Liver (tissue), 9 donors: ENCODE results near the gene PAXX. TPM values are rescaled to one million over a fixed set of nuclear protein-coding genes. Genes with fewer than 3 reads are reported as not detected.

ENCODE experiments used
- DNase-seq: peaks from one replicate; pipeline ENCODE4 v3.0.0-alpha.2; 2017; ENCODE audit warnings: low spot score
- H3K27ac ChIP-seq, 2 donors: one replicate each; pipeline ENCODE4 v1.7.0; 2013; ENCODE audit warnings: inconsistent platforms in 2 of 2, low read length in 2 of 2, control low read depth in 1 of 2, low read depth in 1 of 2, mild to moderate bottlenecking in 1 of 2
- H3K27me3 ChIP-seq, 4 donors: one replicate each; pipeline versions ENCODE4 v1.6.1 to v1.7.0; 2013; ENCODE audit warnings: low read length in 3 of 4, inconsistent platforms in 1 of 4, mild to moderate bottlenecking in 1 of 4, moderate library complexity in 1 of 4; ENCODE audit not compliant: control insufficient read depth in 4 of 4, insufficient read depth in 4 of 4
- H3K36me3 ChIP-seq, 4 donors: one replicate each; pipeline versions ENCODE4 v1.6.1 to v1.7.0; 2013; ENCODE audit warnings: low read length in 3 of 4, mild to moderate bottlenecking in 3 of 4, low read depth in 1 of 4, moderate library complexity in 1 of 4; ENCODE audit not compliant: control insufficient read depth in 4 of 4, insufficient read depth in 3 of 4
- H3K4me1 ChIP-seq, 4 donors: one replicate each; pipeline versions ENCODE4 v1.6.1 to v1.7.0; 2013; ENCODE audit warnings: low read length in 3 of 4, mild to moderate bottlenecking in 3 of 4, moderate library complexity in 1 of 4; ENCODE audit not compliant: control insufficient read depth in 4 of 4, insufficient read depth in 4 of 4
- H3K4me3 ChIP-seq, 3 donors: one replicate each; pipeline versions ENCODE4 v1.6.1 to v1.7.0; 2013; ENCODE audit warnings: low read length in 3 of 3, control low read depth in 1 of 3, low read depth in 1 of 3, mild to moderate bottlenecking in 1 of 3
- H3K9ac ChIP-seq, 2 donors: one replicate each; pipeline ENCODE4 v1.7.0; 2013; ENCODE audit warnings: low read length in 2 of 2, mild to moderate bottlenecking in 2 of 2, moderate library complexity in 2 of 2, control low read depth in 1 of 2, low read depth in 1 of 2
- H3K9me3 ChIP-seq, 4 donors: one replicate each; pipeline versions ENCODE4 v1.6.1 to v1.7.0; 2013; ENCODE audit warnings: low read length in 3 of 4; ENCODE audit not compliant: control insufficient read depth in 4 of 4
- EGR1 ChIP-seq, 2 donors: IDR thresholded peaks; 2 replicates each; pipeline ENCODE4 v1.6.1; 2016 to 2018; ENCODE audit warnings: antibody characterized with exemption in 2 of 2, low read depth in 2 of 2
- FOXA1 ChIP-seq: IDR thresholded peaks from 2 replicates; pipeline ENCODE4 v1.6.1; 2016; ENCODE audit warnings: antibody characterized with exemption
- FOXA2 ChIP-seq: IDR thresholded peaks from 2 replicates; pipeline ENCODE4 v1.6.1; 2016; ENCODE audit warnings: antibody characterized with exemption
- GABPA ChIP-seq, 2 donors: IDR thresholded peaks in 1 of 2; conservative IDR thresholded peaks in 1 of 2; 2 replicates each; pipeline ENCODE4 v1.6.1; 2016; ENCODE audit warnings: antibody characterized with exemption in 2 of 2, mild to moderate bottlenecking in 1 of 2, moderate library complexity in 1 of 2
- HNF4G ChIP-seq: IDR thresholded peaks from 2 replicates; pipeline ENCODE4 v1.6.1; 2016; ENCODE audit warnings: antibody characterized with exemption
- JUND ChIP-seq, 2 donors: IDR thresholded peaks; 2 replicates each; pipeline ENCODE4 v1.6.1; 2016; ENCODE audit warnings: antibody characterized with exemption in 2 of 2
- NR2F2 ChIP-seq: IDR thresholded peaks from 2 replicates; pipeline ENCODE4 v1.6.1; 2016; ENCODE audit warnings: antibody characterized with exemption
- RAD21 ChIP-seq, 2 donors: IDR thresholded peaks; 2 replicates each; pipeline ENCODE4 v1.6.1; 2016; ENCODE audit warnings: antibody characterized with exemption in 2 of 2, mild to moderate bottlenecking in 2 of 2
- RXRA ChIP-seq, 2 donors: IDR thresholded peaks; 2 replicates each; pipeline ENCODE4 v1.6.1; 2017 to 2018; ENCODE audit warnings: antibody characterized with exemption in 2 of 2, mild to moderate bottlenecking in 1 of 2
- SP1 ChIP-seq: IDR thresholded peaks from 2 replicates; pipeline ENCODE4 v1.6.1; 2018; ENCODE audit warnings: antibody characterized with exemption, mild to moderate bottlenecking
- TAF1 ChIP-seq: conservative IDR thresholded peaks from 2 replicates; pipeline ENCODE4 v1.6.1; 2016; ENCODE audit warnings: antibody characterized with exemption, mild to moderate bottlenecking
- YY1 ChIP-seq: IDR thresholded peaks from 2 replicates; pipeline ENCODE4 v1.6.1; 2016; ENCODE audit warnings: antibody characterized with exemption, mild to moderate bottlenecking
- WGBS: extraction: QIAGEN DNeasy Blood & Tissue Kit; methylation state at CpG from one replicate; pipeline ENCODE4 v1.1.7; 2013; 5-methylcytosine and 5-hydroxymethylcytosine counted together
- polyA plus RNA-seq, 2 donors: library from polyadenylated mRNA; stranded (reverse) in 1 of 2; unstranded in 1 of 2; fragments of 200-250 nt in 1 of 2; fragments of >200 nt in 1 of 2; fragmentation: Nextera tagmentation in 1 of 2; extraction: Ambion mirVana in 1 of 2; gene quantifications; one replicate each; pipeline versions ENCODE4 v1.2.1 to v1.2.3, GENCODE V29; 2013 to 2015
- total RNA-seq, 2 donors: library from RNA; depleted of rRNA; stranded (reverse); fragments of >200 nt; gene quantifications; one replicate each; pipeline ENCODE4 v1.2.3, GENCODE V29; 2014
- TF ChIP-seq, protein P1 (sequence below): IDR thresholded peaks from 2 replicates; pipeline ENCODE4 v1.6.1; 2016; ENCODE audit warnings: antibody characterized with exemption
- TF ChIP-seq, protein P2 (sequence below): fragments of 150-350 bp; IDR thresholded peaks from 2 replicates; pipeline ENCODE4 v1.5.1; 2017; ENCODE audit warnings: improper control_type of control experiment, low read depth, low read length; ENCODE audit not compliant: missing input control
- TF ChIP-seq, protein P3 (sequence below): IDR thresholded peaks from 2 replicates; pipeline ENCODE4 v1.6.1; 2016; ENCODE audit warnings: antibody characterized with exemption, mild to moderate bottlenecking
- TF ChIP-seq, protein P4 (sequence below): IDR thresholded peaks from 2 replicates; pipeline ENCODE4 v1.6.1; 2016; ENCODE audit warnings: antibody characterized with exemption
- TF ChIP-seq, protein P5 (sequence below): IDR thresholded peaks from 2 replicates; pipeline ENCODE4 v1.6.1; 2016; ENCODE audit warnings: antibody characterized with exemption
- donor health status: healthy.
- donor health status: healthy.
- donor health status: healthy.
- donor health status: healthy.
- donor health status: healthy.

The PAXX gene
- total and polyA plus RNA-seq, 4 donors: 7.3 to 34.1 (median 19.2) TPM

DNA sequence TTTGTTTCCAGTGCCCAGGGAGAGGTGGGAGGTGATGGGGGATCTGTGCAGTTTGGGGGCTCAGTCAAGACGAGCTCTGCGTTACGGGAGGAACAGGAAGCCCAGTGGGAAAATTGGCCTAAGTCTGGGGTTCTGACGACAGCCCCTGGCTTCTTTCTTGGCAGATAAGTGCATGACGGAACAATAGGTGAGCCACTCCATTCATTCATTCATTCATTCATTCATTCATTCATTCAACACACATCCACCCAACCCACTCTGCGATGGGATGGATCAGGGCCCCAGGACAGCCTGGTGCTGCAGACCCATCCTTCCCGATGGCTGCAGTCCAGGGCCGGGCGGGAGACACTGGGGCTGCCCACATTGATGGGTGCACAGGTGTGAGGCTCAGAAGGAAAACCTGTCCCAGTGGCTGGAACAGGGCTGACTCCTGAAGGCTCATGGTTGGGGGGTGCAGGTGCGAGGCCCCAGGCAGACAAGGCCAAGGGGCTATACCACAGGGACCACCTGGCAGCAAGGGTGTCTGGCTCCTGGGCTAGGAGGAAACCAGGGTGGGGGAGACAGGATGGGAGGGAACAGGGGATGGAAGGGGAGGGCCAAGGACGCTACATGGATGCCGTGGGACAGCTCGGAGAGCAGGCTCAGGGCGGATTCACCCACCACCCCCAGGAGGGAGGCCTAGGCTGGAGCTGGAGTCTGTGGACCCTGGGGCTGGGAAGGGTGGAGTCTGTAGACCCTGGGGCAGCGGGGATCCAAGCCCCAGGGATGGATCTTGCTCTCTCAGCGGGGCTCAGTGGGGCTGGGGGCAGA lies 11.3 kb upstream of the PAXX start (continued):
- TF ChIP-seq, protein P1, sequence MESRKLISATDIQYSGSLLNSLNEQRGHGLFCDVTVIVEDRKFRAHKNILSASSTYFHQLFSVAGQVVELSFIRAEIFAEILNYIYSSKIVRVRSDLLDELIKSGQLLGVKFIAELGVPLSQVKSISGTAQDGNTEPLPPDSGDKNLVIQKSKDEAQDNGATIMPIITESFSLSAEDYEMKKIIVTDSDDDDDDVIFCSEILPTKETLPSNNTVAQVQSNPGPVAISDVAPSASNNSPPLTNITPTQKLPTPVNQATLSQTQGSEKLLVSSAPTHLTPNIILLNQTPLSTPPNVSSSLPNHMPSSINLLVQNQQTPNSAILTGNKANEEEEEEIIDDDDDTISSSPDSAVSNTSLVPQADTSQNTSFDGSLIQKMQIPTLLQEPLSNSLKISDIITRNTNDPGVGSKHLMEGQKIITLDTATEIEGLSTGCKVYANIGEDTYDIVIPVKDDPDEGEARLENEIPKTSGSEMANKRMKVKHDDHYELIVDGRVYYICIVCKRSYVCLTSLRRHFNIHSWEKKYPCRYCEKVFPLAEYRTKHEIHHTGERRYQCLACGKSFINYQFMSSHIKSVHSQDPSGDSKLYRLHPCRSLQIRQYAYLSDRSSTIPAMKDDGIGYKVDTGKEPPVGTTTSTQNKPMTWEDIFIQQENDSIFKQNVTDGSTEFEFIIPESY: no peak
- TF ChIP-seq YY1: no peak

DNA sequence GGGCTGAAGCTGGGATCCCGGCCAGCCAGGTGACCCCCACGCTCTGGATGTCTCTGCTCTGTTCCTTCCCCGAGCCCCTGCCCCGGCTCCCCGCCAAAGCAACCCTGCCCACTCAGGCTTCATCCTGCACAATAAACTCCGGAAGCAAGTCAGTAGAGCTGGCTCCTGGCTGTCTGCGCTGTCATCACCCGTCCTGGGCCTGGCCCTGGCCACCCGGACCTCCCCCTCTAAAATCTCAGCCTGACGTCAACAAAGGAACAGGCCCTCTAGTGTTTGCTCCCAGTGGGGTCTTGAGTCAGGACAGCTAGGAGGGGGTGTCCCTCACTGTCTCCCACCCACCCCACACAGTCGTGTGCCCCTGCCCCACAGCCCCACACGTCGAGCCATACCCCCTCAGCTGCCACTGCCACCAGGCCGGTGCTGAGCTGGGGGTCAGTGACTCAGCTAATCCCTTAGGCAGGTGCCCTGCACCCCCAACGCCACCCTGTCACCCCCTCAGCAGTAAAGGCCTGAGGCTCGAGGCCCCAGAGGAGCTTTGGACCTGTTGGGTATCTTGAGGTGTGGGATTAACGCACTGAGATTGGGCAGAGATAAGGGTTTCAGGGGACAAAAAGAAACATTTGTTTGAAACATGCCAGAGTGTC lies 10.5 kb upstream of the PAXX start:
- H3K4me1 ChIP-seq: peaks cover 0 to 9% (median 5%) of the 10 kb centered on the region in 4 donors
- no peak overlapping the region for H3K9ac ChIP-seq
- TF ChIP-seq, protein P1: no peak
- TF ChIP-seq, protein P2, sequence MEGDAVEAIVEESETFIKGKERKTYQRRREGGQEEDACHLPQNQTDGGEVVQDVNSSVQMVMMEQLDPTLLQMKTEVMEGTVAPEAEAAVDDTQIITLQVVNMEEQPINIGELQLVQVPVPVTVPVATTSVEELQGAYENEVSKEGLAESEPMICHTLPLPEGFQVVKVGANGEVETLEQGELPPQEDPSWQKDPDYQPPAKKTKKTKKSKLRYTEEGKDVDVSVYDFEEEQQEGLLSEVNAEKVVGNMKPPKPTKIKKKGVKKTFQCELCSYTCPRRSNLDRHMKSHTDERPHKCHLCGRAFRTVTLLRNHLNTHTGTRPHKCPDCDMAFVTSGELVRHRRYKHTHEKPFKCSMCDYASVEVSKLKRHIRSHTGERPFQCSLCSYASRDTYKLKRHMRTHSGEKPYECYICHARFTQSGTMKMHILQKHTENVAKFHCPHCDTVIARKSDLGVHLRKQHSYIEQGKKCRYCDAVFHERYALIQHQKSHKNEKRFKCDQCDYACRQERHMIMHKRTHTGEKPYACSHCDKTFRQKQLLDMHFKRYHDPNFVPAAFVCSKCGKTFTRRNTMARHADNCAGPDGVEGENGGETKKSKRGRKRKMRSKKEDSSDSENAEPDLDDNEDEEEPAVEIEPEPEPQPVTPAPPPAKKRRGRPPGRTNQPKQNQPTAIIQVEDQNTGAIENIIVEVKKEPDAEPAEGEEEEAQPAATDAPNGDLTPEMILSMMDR: no peak
- no peak for TF ChIP-seq EGR1 (IDR thresholded peaks at IDR 0.05; ENCODE audit: low read depth in 2 of 2)
- TF ChIP-seq NR2F2: no peak
- no peak for TF ChIP-seq TAF1
- no peak for TF ChIP-seq YY1
- TF ChIP-seq RAD21 (IDR thresholded peaks at IDR 0.05): no peak
- TF ChIP-seq FOXA2: no peak
- TF ChIP-seq RXRA (IDR thresholded peaks at IDR 0.05): no peak
- TF ChIP-seq HNF4G: no peak
- TF ChIP-seq JUND (IDR thresholded peaks at IDR 0.05): no peak
- TF ChIP-seq GABPA (IDR thresholded peaks at IDR 0.05 in 1 of 2, conservative IDR thresholded peaks at IDR 0.05 in 1 of 2): no peak
- TF ChIP-seq, protein P3, sequence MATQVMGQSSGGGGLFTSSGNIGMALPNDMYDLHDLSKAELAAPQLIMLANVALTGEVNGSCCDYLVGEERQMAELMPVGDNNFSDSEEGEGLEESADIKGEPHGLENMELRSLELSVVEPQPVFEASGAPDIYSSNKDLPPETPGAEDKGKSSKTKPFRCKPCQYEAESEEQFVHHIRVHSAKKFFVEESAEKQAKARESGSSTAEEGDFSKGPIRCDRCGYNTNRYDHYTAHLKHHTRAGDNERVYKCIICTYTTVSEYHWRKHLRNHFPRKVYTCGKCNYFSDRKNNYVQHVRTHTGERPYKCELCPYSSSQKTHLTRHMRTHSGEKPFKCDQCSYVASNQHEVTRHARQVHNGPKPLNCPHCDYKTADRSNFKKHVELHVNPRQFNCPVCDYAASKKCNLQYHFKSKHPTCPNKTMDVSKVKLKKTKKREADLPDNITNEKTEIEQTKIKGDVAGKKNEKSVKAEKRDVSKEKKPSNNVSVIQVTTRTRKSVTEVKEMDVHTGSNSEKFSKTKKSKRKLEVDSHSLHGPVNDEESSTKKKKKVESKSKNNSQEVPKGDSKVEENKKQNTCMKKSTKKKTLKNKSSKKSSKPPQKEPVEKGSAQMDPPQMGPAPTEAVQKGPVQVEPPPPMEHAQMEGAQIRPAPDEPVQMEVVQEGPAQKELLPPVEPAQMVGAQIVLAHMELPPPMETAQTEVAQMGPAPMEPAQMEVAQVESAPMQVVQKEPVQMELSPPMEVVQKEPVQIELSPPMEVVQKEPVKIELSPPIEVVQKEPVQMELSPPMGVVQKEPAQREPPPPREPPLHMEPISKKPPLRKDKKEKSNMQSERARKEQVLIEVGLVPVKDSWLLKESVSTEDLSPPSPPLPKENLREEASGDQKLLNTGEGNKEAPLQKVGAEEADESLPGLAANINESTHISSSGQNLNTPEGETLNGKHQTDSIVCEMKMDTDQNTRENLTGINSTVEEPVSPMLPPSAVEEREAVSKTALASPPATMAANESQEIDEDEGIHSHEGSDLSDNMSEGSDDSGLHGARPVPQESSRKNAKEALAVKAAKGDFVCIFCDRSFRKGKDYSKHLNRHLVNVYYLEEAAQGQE: no peak
- TF ChIP-seq, protein P4, sequence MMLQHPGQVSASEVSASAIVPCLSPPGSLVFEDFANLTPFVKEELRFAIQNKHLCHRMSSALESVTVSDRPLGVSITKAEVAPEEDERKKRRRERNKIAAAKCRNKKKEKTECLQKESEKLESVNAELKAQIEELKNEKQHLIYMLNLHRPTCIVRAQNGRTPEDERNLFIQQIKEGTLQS: no peak
- TF ChIP-seq FOXA1: no peak
- TF ChIP-seq SP1: no peak
- TF ChIP-seq, protein P5, sequence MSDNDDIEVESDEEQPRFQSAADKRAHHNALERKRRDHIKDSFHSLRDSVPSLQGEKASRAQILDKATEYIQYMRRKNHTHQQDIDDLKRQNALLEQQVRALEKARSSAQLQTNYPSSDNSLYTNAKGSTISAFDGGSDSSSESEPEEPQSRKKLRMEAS: no peak
- no peak overlapping the region for H3K27ac ChIP-seq
- peaks cover 0 to 6% (median under 1%) of the 10 kb centered on the region in 4 donors for H3K27me3 ChIP-seq
- 75% methylated on average over 17 of the region's 17 CpGs for WGBS
- H3K36me3 ChIP-seq: no peaks in the 10 kb centered on the region
- H3K9me3 ChIP-seq: no peaks in the 10 kb centered on the region
- no peak for DNase-seq
- H3K4me3 ChIP-seq: no peak overlapping the region
